Osteocyte (in vitro differentiated cells): ENCODE measurements around the gene MEIS2. TPM values are rescaled to one million over a fixed set of nuclear protein-coding genes. Genes with fewer than 3 reads are reported as not detected.

Experiments used
- DNase-seq: peaks from one replicate; pipeline ENCODE4 v3.0.0; 2021; ENCODE audit warnings: mixed read lengths; ENCODE audit not compliant: unreplicated experiment; ENCODE audit errors: extremely low spot score
- H3K27ac Mint-ChIP-seq: one replicate; pipeline ENCODE4 v1.8.0; 2021; ENCODE audit warnings: mild to moderate bottlenecking, mixed read lengths; ENCODE audit not compliant: unreplicated experiment
- H3K27me3 Mint-ChIP-seq: one replicate; pipeline ENCODE4 v1.8.0; 2021; ENCODE audit warnings: mixed read lengths; ENCODE audit not compliant: unreplicated experiment
- H3K36me3 Mint-ChIP-seq: one replicate; pipeline ENCODE4 v1.8.0; 2021; ENCODE audit warnings: mixed read lengths; ENCODE audit not compliant: unreplicated experiment
- H3K4me1 Mint-ChIP-seq: one replicate; pipeline ENCODE4 v1.8.0; 2021; ENCODE audit warnings: mixed read lengths; ENCODE audit not compliant: unreplicated experiment
- H3K4me3 Mint-ChIP-seq: one replicate; pipeline ENCODE4 v1.8.0; 2021; ENCODE audit warnings: mild to moderate bottlenecking, moderate library complexity, mixed read lengths; ENCODE audit not compliant: unreplicated experiment
- H3K9me3 Mint-ChIP-seq: one replicate; pipeline ENCODE4 v1.8.0; 2021; ENCODE audit warnings: mixed read lengths; ENCODE audit not compliant: unreplicated experiment
- total RNA-seq: library from RNA; stranded (reverse); gene quantifications from 2 replicates; pipeline ENCODE4 v1.2.1, GENCODE V29; 2021
- TF ChIP-seq, protein P1 (sequence below): fragments of 200-600 bp; sonication (generic); IDR thresholded peaks from 2 replicates; pipeline ENCODE4 v1.5.0; 2021; ENCODE audit warnings: antibody characterized with exemption, mild to moderate bottlenecking, moderate library complexity

The MEIS2 gene
- total RNA-seq, 1 donor from 2014 or later = 79.9 TPM

DNA sequence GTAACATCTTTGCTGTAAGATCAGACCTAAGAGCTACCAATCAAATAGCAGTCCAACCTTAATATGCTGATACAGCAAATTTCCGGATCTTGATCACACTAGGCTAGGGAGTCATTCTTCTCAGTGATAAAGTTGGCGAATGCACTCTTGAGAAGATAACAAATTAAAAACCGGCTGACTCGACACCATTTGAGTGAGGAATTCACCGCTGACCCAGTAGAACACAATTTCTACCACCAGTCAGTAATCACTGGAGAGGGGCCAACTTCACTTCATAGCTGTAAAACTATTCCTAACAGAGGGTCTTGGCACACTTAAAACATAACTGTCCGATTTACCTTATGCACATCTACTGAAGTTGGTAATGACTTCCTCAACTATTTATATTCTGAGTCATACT, 47.2 kb downstream of the MEIS2 start:
- peaks cover 28% of the 10 kb centered on the region for H3K4me1 Mint-ChIP-seq

DNA sequence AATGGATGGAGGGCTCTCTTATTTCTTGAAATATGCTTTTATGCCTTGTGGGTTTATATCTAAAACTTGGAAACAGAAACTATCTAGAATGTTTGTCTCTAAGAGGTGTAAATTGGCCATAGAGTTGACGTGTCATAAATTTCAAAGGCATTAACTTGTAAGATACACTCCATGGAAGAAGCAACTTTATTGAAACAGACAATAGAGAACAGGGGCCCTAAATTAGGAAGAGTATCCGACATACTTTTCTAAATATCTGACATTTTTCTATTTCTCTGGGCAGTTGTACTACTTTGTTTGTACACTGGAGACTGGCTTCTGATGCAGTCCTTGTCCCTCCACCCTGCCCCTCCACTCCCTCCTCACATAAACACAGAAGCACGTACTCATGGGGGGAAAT, 50.0 kb downstream of the MEIS2 start:
- DNase-seq = no peak
- TF ChIP-seq, protein P1, sequence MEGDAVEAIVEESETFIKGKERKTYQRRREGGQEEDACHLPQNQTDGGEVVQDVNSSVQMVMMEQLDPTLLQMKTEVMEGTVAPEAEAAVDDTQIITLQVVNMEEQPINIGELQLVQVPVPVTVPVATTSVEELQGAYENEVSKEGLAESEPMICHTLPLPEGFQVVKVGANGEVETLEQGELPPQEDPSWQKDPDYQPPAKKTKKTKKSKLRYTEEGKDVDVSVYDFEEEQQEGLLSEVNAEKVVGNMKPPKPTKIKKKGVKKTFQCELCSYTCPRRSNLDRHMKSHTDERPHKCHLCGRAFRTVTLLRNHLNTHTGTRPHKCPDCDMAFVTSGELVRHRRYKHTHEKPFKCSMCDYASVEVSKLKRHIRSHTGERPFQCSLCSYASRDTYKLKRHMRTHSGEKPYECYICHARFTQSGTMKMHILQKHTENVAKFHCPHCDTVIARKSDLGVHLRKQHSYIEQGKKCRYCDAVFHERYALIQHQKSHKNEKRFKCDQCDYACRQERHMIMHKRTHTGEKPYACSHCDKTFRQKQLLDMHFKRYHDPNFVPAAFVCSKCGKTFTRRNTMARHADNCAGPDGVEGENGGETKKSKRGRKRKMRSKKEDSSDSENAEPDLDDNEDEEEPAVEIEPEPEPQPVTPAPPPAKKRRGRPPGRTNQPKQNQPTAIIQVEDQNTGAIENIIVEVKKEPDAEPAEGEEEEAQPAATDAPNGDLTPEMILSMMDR = no peak

More for the DNA sequence above, 47.2 kb downstream of the MEIS2 start:
- H3K4me3 Mint-ChIP-seq = no peak overlapping the region
- TF ChIP-seq, protein P1 = no peak
- no peaks in the 10 kb centered on the region for H3K9me3 Mint-ChIP-seq
- H3K27me3 Mint-ChIP-seq = no peaks in the 10 kb centered on the region
- DNase-seq = no peak
- H3K36me3 Mint-ChIP-seq = peaks cover 50% of the 10 kb centered on the region
- no peak overlapping the region for H3K27ac Mint-ChIP-seq

DNA sequence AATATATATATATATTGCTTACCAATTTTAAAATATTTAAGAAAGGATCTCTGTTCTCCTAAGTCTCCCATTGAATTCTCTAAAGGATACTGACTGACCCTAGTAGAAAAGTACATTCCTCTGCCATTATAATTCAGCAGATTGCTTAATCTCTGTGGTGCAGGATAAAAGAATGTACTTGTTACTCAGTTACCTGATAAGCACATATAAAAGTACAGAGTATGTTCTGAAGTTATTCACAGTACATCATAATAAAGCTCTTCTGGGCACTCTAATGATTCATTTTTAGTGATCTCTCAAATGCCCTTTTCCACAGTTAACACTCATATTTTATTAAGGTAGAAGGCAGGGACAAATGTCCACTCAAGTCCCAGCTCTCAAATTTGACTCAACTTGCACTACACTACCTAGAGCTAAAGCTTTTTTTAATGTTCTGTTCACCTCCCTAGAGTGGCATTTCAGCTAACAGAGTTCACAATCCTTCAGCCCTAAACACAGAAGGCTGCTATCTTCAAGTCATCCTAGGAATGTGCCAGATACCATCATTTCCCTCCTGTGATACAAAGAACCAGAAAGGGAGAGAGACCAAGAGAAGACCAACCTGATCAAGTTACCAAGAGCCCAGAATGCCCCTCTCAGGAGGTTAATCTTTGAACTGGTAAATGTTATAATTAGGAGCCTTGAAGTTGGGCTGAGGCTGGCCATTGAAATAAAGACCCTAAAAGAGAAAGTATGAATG, 53.3 kb downstream of the MEIS2 start:
- no peak for DNase-seq
- TF ChIP-seq, protein P1 = no peak
- Mint-ChIP-seq H3K36me3 (peaks cover 43% of the 10 kb centered on the region), H3K4me1 (peaks cover 15% of the 10 kb centered on the region), H3K9me3 (no peaks in the 10 kb centered on the region), H3K4me3 (no peak overlapping the region), H3K27me3 (no peaks in the 10 kb centered on the region), H3K27ac (no peak overlapping the region)

More for the DNA sequence above, 50.0 kb downstream of the MEIS2 start:
- Mint-ChIP-seq H3K9me3 (no peaks in the 10 kb centered on the region), H3K27me3 (no peaks in the 10 kb centered on the region), H3K27ac (peak overlapping the region; percentile 15), H3K4me1 (peaks cover 19% of the 10 kb centered on the region), H3K36me3 (peaks cover 41% of the 10 kb centered on the region), H3K4me3 (no peak overlapping the region)

DNA sequence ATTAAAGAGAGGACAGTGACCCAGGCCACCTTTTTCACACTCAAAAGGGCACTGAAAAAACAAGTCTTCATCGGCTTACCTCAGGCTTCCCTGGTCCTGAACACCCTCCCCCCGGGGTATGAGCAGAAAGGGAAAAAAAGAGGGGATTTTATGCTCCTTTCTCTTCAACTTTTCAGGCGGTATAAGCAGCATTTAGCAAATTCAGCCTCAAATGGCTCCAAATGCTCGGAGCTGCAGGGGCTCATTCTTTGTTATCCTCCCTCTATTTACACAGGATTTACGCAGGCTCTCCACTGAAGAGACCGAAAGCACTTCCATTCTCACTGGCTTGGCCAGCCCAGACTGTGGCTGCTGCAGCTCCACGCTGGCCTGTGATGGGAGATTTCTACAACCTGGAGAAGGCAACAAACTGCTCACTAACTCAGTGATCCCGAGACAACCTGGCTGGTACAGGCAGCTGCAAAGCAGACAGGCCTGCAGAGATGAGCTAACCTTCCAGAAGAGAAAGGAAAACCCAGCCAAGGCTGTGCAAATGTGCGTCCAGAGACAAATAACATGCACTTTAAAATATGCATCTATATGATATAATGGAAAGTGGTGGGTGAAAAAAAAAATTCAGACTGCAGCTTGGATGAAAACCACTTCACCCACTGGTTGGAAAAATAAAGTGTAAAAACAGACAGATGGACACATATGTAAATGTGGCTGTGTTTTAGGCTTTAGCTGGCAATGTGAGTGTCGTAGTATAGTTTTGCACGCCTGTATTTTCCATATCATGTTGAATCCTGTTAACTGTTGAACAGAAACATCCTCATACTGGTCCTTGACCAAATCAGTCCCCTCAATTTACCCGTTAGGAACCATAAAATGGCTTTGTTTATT, 54.2 kb downstream of the MEIS2 start:
- no peak for DNase-seq
- Mint-ChIP-seq H3K9me3 (no peaks in the 10 kb centered on the region), H3K36me3 (peaks cover 37% of the 10 kb centered on the region), H3K27me3 (no peaks in the 10 kb centered on the region), H3K4me1 (peaks cover 15% of the 10 kb centered on the region), H3K4me3 (no peak overlapping the region), H3K27ac (no peak overlapping the region)
- TF ChIP-seq, protein P1 = no peak
